K562 (cell line): ENCODE results near the gene LRRC39. TPM values are rescaled to one million over a fixed set of nuclear protein-coding genes. Genes with fewer than 3 reads are reported as not detected.

Experiments
- ARNT ChIP-seq, 2 experiments: fragments of 450-650 bp; IDR thresholded peaks; 2 replicates each; pipeline ENCODE4 v1.6.1; 2016; ENCODE audit warnings: mild to moderate bottlenecking in 1 of 2
- BDP1 ChIP-seq: IDR thresholded peaks from 3 replicates; pipeline ENCODE4 v1.6.1; 2011; ENCODE audit not compliant: insufficient read length, insufficient read depth
- BRD4 ChIP-seq: fragments of 200-600 bp; sonication (generic); IDR thresholded peaks from 2 replicates; pipeline ENCODE4 v1.6.1; 2017; ENCODE audit warnings: inconsistent platforms
- GABPA ChIP-seq: fragments of 200-800 bp; sonication (Bioruptor generic); conservative IDR thresholded peaks from 2 replicates; pipeline ENCODE4 v1.6.1; 2016; ENCODE audit warnings: low read depth, missing genetic modification characterization, missing compliant biosample characterization
- HDAC2 ChIP-seq: fragments of 450-650 bp; IDR thresholded peaks from 2 replicates; pipeline ENCODE4 v1.6.1; 2016; ENCODE audit warnings: mild to moderate bottlenecking
- JUND ChIP-seq, 2 experiments: IDR thresholded peaks; 2 replicates in 1 of 2; 3 replicates in 1 of 2; pipeline ENCODE4 v1.6.1; 2011; ENCODE audit warnings: borderline replicate concordance in 2 of 2, low read depth in 2 of 2, low read length in 2 of 2, improper control_type of control experiment in 1 of 2, missing biosample characterization in 1 of 2, missing genetic modification characterization in 1 of 2, missing genetic modification reagents in 1 of 2
- KLF1 ChIP-seq: fragments of 450-650 bp; IDR thresholded peaks from 2 replicates; pipeline ENCODE4 v1.6.1; 2016; ENCODE audit warnings: missing genetic modification characterization, missing compliant biosample characterization
- MCM7 ChIP-seq, 2 experiments: fragments of 450-650 bp; IDR thresholded peaks; 2 replicates each; pipeline ENCODE4 v1.6.1; 2016 to 2018
- MXI1 ChIP-seq: IDR thresholded peaks from 2 replicates; pipeline ENCODE4 v1.6.1; 2011; ENCODE audit warnings: low read depth, mild to moderate bottlenecking, improper control_type of control experiment, low read length
- NFE2L1 ChIP-seq: fragments of 450-650 bp; IDR thresholded peaks from 2 replicates; pipeline ENCODE4 v1.6.1; 2016; ENCODE audit warnings: missing genetic modification characterization, low read depth, mild to moderate bottlenecking, missing compliant biosample characterization, moderate library complexity, borderline replicate concordance
- PURB ChIP-seq: sonication (generic); formaldehyde crosslinking; IDR thresholded peaks from 2 replicates; pipeline ENCODE4 v1.9.0; 2021; ENCODE audit warnings: low read depth, mild to moderate bottlenecking, missing genetic modification reagents
- RNF219 ChIP-seq: fragments of 250-450 bp; sonication (Bioruptor Pico); IDR thresholded peaks from 2 replicates; pipeline ENCODE4 v1.5.0; 2022; ENCODE audit warnings: mild to moderate bottlenecking
- SMARCA5 ChIP-seq: fragments of 450-650 bp; IDR thresholded peaks from 2 replicates; pipeline ENCODE4 v1.6.1; 2016
- ZC3H4 ChIP-seq: sonication (generic); formaldehyde crosslinking; IDR thresholded peaks from 2 replicates; pipeline ENCODE4 v1.9.0; 2021; ENCODE audit warnings: missing genetic modification reagents, borderline replicate concordance
- ZNF197 ChIP-seq: fragments of 200-800 bp; sonication (Bioruptor generic); IDR thresholded peaks from 2 replicates; pipeline ENCODE4 v1.6.1; 2016; ENCODE audit warnings: low read depth, missing genetic modification characterization, missing compliant biosample characterization
- ZNF583 ChIP-seq: fragments of 250-450 bp; sonication (Bioruptor Pico); IDR thresholded peaks from 2 replicates; pipeline ENCODE4 v1.4.0; 2020
- ZNF766 ChIP-seq: fragments of 200-800 bp; sonication (Bioruptor generic); conservative IDR thresholded peaks from 2 replicates; pipeline ENCODE4 v1.6.1; 2016; ENCODE audit warnings: missing genetic modification characterization, missing compliant biosample characterization
- ZNF830 ChIP-seq: fragments of 250-450 bp; sonication (Bioruptor Pico); IDR thresholded peaks from 2 replicates; pipeline ENCODE4 v1.5.0; 2021; ENCODE audit warnings: mild to moderate bottlenecking
- polyA plus RNA-seq, 8 experiments: library from polyadenylated mRNA; depleted of rRNA in 4 of 8; stranded (reverse) in 5 of 8; unstranded in 3 of 8; fragments of >200 nt; fragmentation: Nextera tagmentation in 2 of 8; fragmentation: Illumina TruSeq in 1 of 8; extraction: Ambion mirVana in 2 of 8; extraction: Trizol in 1 of 8; gene quantifications; 2 replicates each; pipeline versions ENCODE4 v1.2.1 to v1.2.3, GENCODE V29; 2011 to 2014; ENCODE audit warnings: inconsistent platforms in 1 of 8, missing spikeins in 1 of 8
- total RNA-seq, 7 experiments: library from RNA; depleted of rRNA in 6 of 7; stranded (reverse); fragments of >200 nt in 6 of 7; fragmentation: Illumina TruSeq in 2 of 7; extraction: Trizol in 2 of 7; gene quantifications; 2 replicates each; pipeline versions ENCODE4 v1.2.1 to v1.2.3, GENCODE V29; 2011 to 2021; ENCODE audit warnings: low replicate concordance in 1 of 7
- TF ChIP-seq, protein P1 (sequence below): fragments of 250-450 bp; sonication (Bioruptor Pico); IDR thresholded peaks from 2 replicates; pipeline ENCODE4 v1.5.0; 2021; ENCODE audit warnings: mild to moderate bottlenecking, moderate library complexity
- TF ChIP-seq, protein P2 (sequence below): fragments of 450-650 bp; IDR thresholded peaks from 2 replicates; pipeline ENCODE4 v1.6.1; 2016; ENCODE audit warnings: missing biosample characterization, missing genetic modification characterization

The LRRC39 gene
- total and polyA plus RNA-seq, 9 of the 15 experiments (the other 6 are each of a cell fraction or from before 2014, with no cell fraction given) = 1.00 to 3.1 (median 1.3) TPM

GRCh38 chr1:100132566-100133477 is 45.2 kb downstream of the LRRC39 start, which contains the start of the genes SASS6 and TRMT13 (continued):
- TF ChIP-seq RNF219 (CRISPR knock-in tag) = no peak
- 0 out of 2 replicates have a peak, but pooled peaks have one; percentile 61 for TF ChIP-seq ZNF766 (CRISPR knock-in tag)
- TF ChIP-seq ZC3H4 (CRISPR knock-in tag) = no peak
- TF ChIP-seq, protein P1, sequence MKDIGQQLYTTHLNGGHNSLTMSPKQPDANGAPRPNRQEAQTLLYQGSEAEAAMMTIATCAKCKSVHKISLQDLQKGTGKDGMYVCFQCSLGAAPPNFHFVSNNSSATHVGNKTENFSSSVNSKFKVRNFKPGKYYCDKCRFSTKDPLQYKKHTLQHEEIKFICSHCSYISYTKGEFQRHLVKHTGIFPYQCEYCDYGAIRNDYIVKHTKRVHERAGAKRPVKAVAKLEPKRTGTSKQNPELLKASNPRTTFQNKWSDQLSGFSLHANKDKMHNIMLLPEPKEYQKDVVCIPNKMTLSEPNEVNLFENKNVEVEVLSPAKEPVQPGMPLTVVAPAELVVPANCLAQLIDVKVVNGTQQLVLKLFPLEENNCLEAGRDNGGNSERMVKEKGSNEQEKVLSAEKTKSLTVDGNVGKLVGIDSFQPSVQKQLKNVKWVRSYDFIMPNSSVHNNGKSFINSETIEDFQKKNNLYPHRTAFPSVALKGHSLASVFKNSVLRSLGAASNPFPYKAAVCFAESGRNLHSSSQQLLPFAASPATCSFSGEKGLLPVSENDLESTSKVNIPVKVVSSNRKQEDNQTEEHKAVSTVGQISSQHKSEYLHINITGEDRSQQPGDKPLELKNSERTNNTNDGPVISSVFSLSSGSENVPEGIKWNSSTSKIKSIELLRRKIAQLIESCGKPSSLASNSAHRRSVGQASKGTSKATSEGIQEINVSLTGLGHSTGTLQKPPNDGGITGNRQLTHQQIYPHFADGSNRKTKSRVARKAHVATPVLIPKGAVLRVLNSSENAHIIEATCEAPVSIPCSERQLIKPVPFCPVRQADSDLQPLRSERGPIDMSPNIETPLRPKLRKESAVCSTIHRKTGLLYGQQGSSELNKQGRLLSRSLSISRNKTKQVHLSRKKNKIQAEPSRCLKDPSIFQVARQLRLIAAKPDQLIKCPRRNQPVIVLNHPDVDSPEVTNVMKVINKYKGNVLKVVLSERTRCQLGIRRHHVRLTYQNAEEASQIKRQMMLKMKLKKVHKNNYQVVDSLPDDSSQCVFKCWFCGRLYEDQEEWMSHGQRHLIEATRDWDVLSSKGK = no peak
- TF ChIP-seq BRD4 = no peak
- TF ChIP-seq PURB (CRISPR knock-in tag) = no peak
- no peak for TF ChIP-seq SMARCA5
- no peak for TF ChIP-seq ZNF830
- peak; percentile 44 to 54; a peak in 3 of 4 replicates for TF ChIP-seq ARNT (IDR thresholded peaks at IDR 0.05)
- peak; percentile 80 for TF ChIP-seq JUND (IDR thresholded peaks at IDR 0.05; ENCODE audit: borderline replicate concordance, low read depth, low read length)
- no peak; the same call in 2 of the 3 replicates for TF ChIP-seq JUND (tag; IDR thresholded peaks at IDR 0.05; ENCODE audit: borderline replicate concordance, low read depth, low read length)
- TF ChIP-seq ZNF197 (CRISPR knock-in tag) = no peak
- peak; percentile 64; the same call in 1 of the 2 replicates for TF ChIP-seq KLF1 (tag)
- no peak for TF ChIP-seq ZNF583 (CRISPR knock-in tag)
- no peak for TF ChIP-seq NFE2L1 (tag)
- TF ChIP-seq GABPA = peak; percentile 98
- peak; percentile 90 for TF ChIP-seq HDAC2
- TF ChIP-seq MXI1 = peak; percentile 94
- TF ChIP-seq, protein P2, sequence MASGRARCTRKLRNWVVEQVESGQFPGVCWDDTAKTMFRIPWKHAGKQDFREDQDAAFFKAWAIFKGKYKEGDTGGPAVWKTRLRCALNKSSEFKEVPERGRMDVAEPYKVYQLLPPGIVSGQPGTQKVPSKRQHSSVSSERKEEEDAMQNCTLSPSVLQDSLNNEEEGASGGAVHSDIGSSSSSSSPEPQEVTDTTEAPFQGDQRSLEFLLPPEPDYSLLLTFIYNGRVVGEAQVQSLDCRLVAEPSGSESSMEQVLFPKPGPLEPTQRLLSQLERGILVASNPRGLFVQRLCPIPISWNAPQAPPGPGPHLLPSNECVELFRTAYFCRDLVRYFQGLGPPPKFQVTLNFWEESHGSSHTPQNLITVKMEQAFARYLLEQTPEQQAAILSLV (tag) = no peak
- no peak for TF ChIP-seq BDP1
- TF ChIP-seq MCM7 (IDR thresholded peaks at IDR 0.05) = no peak; a peak in 1 of 4 replicates
